Stomach (tissue), 9 donors: Measurements from ENCODE around the gene DNAH10. TPM values are rescaled to one million over a fixed set of nuclear protein-coding genes. Genes with fewer than 3 reads are reported as not detected.
A peak's percentile ranks its signal among the peaks of the same experiment; 100 is the strongest.

Source experiments
- DNase-seq, 2 donors: peaks; one replicate each; pipeline versions ENCODE4 v3.0.0 to v3.0.0-alpha.2; 2013 to 2019
- H3K27ac ChIP-seq, 5 donors: fragments of 200-600 bp in 4 of 5; sonication (generic) in 4 of 5; one replicate each; pipeline ENCODE4 v1.5.1; 2013 to 2019; ENCODE audit warnings: mild to moderate bottlenecking in 1 of 5, moderate library complexity in 1 of 5
- H3K27me3 ChIP-seq, 3 donors: fragments of 200-600 bp; sonication (generic); one replicate each; pipeline ENCODE4 v1.5.1; 2017 to 2019; ENCODE audit warnings: mixed run types in 1 of 3
- H3K36me3 ChIP-seq, 4 donors: fragments of 200-600 bp; sonication (generic); 1 replicate in 3 of 4; 2 replicates in 1 of 4; pipeline ENCODE4 v1.5.1; 2016 to 2019
- H3K4me1 ChIP-seq, 4 donors: fragments of 200-600 bp; sonication (generic); one replicate each; pipeline ENCODE4 v1.5.1; 2016 to 2019
- H3K4me3 ChIP-seq, 4 donors: fragments of 200-600 bp; sonication (generic) in 3 of 4; one replicate each; pipeline ENCODE4 v1.5.1; 2016 to 2019; ENCODE audit warnings: mild to moderate bottlenecking in 1 of 4
- H3K9me3 ChIP-seq, 4 donors: fragments of 200-600 bp; sonication (generic); one replicate each; pipeline ENCODE4 v1.5.1; 2016 to 2019
- EP300 ChIP-seq: sonication (generic); formaldehyde crosslinking; IDR thresholded peaks from one replicate; pipeline ENCODE4 v1.6.1; 2017; ENCODE audit warnings: antibody characterized with exemption
- POLR2A ChIP-seq, 4 donors: fragments of 450-650 bp; IDR thresholded peaks; one replicate each; pipeline ENCODE4 v1.6.1; 2016; ENCODE audit warnings: antibody characterized with exemption in 4 of 4, control low read depth in 2 of 4, mild to moderate bottlenecking in 1 of 4, moderate library complexity in 1 of 4
- POLR2AphosphoS5 ChIP-seq, 3 donors: sonication (generic); formaldehyde crosslinking; IDR thresholded peaks; one replicate each; pipeline ENCODE4 v1.6.1; 2016; ENCODE audit warnings: antibody characterized with exemption in 3 of 3
- WGBS, 5 donors: extraction: QIAGEN DNeasy Blood & Tissue Kit in 3 of 5; methylation state at CpG; one replicate each; pipeline versions ENCODE4 v1.1.5 to v1.1.7; 2013 to 2018; 5-methylcytosine and 5-hydroxymethylcytosine counted together
- intact Hi-C: fragments of 100-400 bp; cut with DNase I; formaldehyde crosslinking; loops from one replicate; pipeline ENCODE4 v1.15.1; 2023; ENCODE audit warnings: low total_unique reads
- polyA plus RNA-seq, 3 donors: library from polyadenylated mRNA; stranded (reverse); fragments of 200-250 nt; gene quantifications; one replicate each; pipeline ENCODE4 v1.2.3, GENCODE V29; 2013
- total RNA-seq, 5 donors: library from RNA; depleted of rRNA; stranded (reverse); fragments of >200 nt; gene quantifications; one replicate each; pipeline versions ENCODE4 v1.1.0 to v1.2.3, GENCODE V29; 2014 to 2016
- TF ChIP-seq, protein P1 (sequence below), 7 experiments: fragments of 450-650 bp in 4 of 7; fragments of 200-600 bp in 3 of 7; sonication (generic) in 3 of 7; IDR thresholded peaks; one replicate each; pipeline ENCODE4 v1.5.1; 2016 to 2019; ENCODE audit warnings: antibody characterized with exemption in 7 of 7, control low read depth in 2 of 7, mild to moderate bottlenecking in 1 of 7
- donor health status: healthy with polysubstance abuse.
- donor health status: Bipolar disorder and iron deficiency.
- donor health status: healthy.

The DNAH10 gene
- total and polyA plus RNA-seq, 8 donors: under 0.01 to 0.92 (median 0.15) TPM; not detected in 3

DNA sequence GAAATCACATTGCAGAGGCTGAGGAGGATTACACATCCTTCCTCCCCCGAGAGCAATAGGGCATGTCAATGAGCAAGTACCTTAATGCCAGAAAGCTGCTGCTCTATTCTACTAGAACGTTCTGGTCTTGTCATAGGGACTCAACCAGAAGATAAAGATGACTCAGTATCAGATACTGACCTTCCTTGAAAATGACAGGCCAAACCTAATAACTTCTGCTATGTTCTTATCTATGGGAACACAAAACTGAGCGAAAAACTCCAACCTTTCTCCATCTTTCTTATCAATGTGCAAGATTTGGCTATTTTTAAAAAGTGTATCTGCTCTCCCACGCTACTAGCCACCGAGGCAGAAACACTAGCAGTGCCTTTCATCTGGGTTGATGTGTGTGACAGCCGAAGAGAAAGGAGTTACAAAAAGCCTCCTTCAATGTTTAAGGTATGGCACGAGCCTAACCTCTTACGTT, 205.1 kb downstream of the DNAH10 start:
- no peaks in the 10 kb centered on the region for H3K27me3 ChIP-seq
- H3K4me1 ChIP-seq: peaks cover 4 to 35% (median 22%) of the 10 kb centered on the region in 4 donors
- intact Hi-C loops: no loop called here
- no peak overlapping the region for H3K4me3 ChIP-seq
- H3K9me3 ChIP-seq: no peaks in the 10 kb centered on the region
- H3K27ac ChIP-seq: no peak overlapping the region
- DNase-seq: no peak
- TF ChIP-seq EP300: no peak
- no peak for TF ChIP-seq POLR2A (IDR thresholded peaks at IDR 0.05)
- TF ChIP-seq POLR2AphosphoS5 (IDR thresholded peaks at IDR 0.05): no peak
- TF ChIP-seq, protein P1, sequence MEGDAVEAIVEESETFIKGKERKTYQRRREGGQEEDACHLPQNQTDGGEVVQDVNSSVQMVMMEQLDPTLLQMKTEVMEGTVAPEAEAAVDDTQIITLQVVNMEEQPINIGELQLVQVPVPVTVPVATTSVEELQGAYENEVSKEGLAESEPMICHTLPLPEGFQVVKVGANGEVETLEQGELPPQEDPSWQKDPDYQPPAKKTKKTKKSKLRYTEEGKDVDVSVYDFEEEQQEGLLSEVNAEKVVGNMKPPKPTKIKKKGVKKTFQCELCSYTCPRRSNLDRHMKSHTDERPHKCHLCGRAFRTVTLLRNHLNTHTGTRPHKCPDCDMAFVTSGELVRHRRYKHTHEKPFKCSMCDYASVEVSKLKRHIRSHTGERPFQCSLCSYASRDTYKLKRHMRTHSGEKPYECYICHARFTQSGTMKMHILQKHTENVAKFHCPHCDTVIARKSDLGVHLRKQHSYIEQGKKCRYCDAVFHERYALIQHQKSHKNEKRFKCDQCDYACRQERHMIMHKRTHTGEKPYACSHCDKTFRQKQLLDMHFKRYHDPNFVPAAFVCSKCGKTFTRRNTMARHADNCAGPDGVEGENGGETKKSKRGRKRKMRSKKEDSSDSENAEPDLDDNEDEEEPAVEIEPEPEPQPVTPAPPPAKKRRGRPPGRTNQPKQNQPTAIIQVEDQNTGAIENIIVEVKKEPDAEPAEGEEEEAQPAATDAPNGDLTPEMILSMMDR (IDR thresholded peaks at IDR 0.05): no peak
- WGBS, 5 donors: 85 to 90% (median 86%) methylated on average over 8 of the region's 8 CpGs
- no peaks in the 10 kb centered on the region for H3K36me3 ChIP-seq

DNA sequence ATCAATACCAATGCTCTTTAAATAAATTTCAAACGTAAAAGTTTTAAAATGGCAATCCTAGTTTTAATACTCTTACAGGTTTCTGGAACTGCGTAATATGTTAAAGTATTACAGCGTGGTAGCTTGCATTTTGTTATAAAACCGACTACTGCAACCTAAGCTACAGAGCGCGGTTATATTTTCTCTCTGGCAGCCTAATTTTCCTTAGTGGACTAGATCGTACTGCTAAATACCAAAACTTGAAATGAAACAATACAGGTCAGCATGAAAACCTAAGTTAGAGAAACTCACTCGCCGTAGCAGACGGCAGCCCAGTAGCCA, 209.3 kb downstream of the DNAH10 start:
- DNase-seq: no peak
- Histone ChIP-seq H3K27me3 (no peaks in the 10 kb centered on the region), H3K27ac (peak overlapping the region; percentile 92 to 97 (median 96)), H3K4me1 (peaks cover 13 to 49% (median 35%) of the 10 kb centered on the region in 4 donors), H3K4me3 (peak overlapping the region; percentile 84 to 99 (median 96)), H3K36me3 (peaks cover 0 to 6% (median 5%) of the 10 kb centered on the region in 4 donors), H3K9me3 (no peaks in the 10 kb centered on the region)
- TF ChIP-seq POLR2A (IDR thresholded peaks at IDR 0.05) (no peak), EP300 (no peak), POLR2AphosphoS5 (IDR thresholded peaks at IDR 0.05) (peak in 1 of 3 donors; percentile 40)
- TF ChIP-seq, protein P1 (IDR thresholded peaks at IDR 0.05): no peak
- WGBS, 5 donors: 15 to 19% (median 17%) methylated on average over 10 of the region's 10 CpGs
- intact Hi-C loops: no loop called here

DNA sequence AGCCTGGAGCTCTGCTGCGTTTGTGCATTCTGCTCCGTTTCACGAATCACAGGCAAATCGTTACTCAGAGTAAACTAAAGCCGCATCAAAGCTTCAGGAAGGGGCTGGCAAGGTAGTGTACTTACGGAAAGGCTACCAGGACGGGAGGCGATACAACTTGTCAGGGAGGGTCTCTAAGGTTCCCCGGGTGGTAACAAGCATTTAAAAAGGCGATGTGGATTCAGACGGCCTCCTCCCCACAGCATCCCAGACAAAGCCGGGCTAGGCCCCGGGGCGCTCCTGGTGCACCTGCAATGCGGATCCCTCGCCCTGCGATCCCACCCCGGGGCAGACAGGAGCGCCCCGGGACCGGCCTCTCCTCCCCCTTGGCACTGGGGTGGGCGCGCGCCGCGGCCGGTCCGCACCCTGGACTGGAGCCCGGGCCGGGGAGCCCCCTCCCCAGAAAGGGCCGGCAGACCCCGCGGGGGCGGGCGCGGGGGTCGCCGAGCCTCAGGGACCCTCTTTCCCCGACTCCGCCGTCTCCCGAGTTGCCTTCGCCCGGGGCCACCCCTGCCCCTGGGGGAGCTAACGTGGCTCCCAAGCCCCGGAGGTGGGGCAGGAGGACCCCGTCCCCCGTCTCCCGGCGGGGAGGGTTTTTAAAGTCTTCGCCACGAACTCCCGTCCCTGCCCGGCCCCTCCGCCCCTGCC, 209.8 kb downstream of the DNAH10 start:
- DNase-seq: peak; percentile 38 to 71
- TF ChIP-seq POLR2AphosphoS5 (IDR thresholded peaks at IDR 0.05) (peak in 1 of 3 donors; percentile 19), EP300 (no peak)
- peaks cover 13 to 49% (median 35%) of the 10 kb centered on the region in 4 donors for H3K4me1 ChIP-seq
- no peaks in the 10 kb centered on the region for H3K27me3 ChIP-seq
- intact Hi-C loops: no loop called here
- WGBS, 5 donors: 0 to 1% (median 0%) methylated on average over 13 to 55 of the region's 55 CpGs
- no peaks in the 10 kb centered on the region for H3K9me3 ChIP-seq
- H3K36me3 ChIP-seq: peaks cover 0 to 10% (median 7%) of the 10 kb centered on the region in 4 donors
- peak overlapping the region; percentile 84 to 99 (median 96) for H3K4me3 ChIP-seq
- H3K27ac ChIP-seq: peak overlapping the region; percentile 92 to 97 (median 96)

DNA sequence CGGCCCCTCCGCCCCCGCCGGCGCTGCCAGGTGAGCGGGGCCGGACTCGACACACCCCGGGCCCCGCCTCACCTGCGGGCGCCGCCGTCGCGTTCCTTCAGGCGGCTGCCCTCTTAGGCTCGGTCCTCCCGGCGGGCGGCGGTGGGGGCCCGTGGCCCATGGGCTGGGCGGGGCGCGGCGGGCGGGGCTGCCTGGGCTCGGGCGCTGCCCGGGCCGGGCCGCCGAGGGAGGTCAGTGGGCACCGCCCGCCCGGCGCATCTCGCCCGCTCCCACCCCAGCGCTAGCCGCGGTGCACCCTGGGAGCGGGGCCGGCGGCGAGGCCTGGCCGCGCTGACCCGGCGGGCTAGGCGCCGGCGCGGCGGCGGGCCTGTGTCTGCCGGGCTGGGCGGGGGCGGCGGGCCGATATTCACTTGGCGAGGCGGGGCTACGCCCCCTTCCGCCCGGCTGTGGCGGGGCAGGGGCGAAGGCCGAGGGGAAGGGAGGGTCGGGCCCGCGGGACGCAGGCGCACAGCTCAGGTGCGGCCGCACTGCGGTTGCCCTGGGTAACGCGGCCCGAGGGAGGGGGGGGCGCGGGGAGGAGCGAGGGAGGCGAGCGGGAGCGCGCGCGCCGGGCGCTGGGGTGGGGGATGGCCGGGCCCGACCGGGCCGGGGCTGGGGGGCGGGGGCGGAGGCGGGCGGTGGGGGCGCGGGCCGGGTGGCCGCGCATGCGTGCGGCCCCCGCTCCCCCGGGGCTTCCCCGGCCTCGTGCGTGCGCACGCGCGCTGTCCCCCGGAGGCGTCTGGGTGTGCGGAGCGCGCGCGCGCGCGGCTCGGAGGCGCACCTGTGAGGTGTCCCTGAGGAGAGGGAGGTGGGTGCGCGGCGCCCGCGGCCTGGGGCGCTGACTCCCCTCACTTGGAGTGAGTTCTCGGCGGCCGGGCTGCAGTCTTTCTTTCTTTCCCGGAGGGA, 210.6 kb downstream of the DNAH10 start, which contains the start of the genes CCDC92 and ZNF664:
Gene CCDC92, minus strand, starts transcription at position 375 of the 945 bp plus-strand sequence. CDS start 28,526 bp downstream, outside the sequence.
Gene ZNF664, plus strand, starts transcription at position 759 of the 945 bp plus-strand sequence. CDS start 38,930 bp downstream, outside the sequence.
- peak; percentile 95 to 98 for DNase-seq
- Histone ChIP-seq H3K4me3 (peak within 1 kb of the TSS; percentile 84 to 99 (median 96)), H3K36me3 (peaks cover 0 to 18% (median 9%) of the 10 kb centered on the region in 4 donors), H3K4me1 (peaks cover 13 to 49% (median 35%) of the 10 kb centered on the region in 4 donors), H3K27ac (peak within 1 kb of the TSS; percentile 92 to 97 (median 96)), H3K9me3 (no peaks in the 10 kb centered on the region), H3K27me3 (no peaks in the 10 kb centered on the region)
- intact Hi-C loops: no loop called here
- 0 to 33% (median 1%) methylated on average over 29 to 120 of the region's 138 CpGs for WGBS, 5 donors
- TF ChIP-seq POLR2A (IDR thresholded peaks at IDR 0.05): peak in 1 of 4 donors; percentile 26
- TF ChIP-seq, protein P1 (IDR thresholded peaks at IDR 0.05): peak in 3 of 7 experiments; percentile 9 to 37 (median 10)
- TF ChIP-seq EP300: no peak
- TF ChIP-seq POLR2AphosphoS5 (IDR thresholded peaks at IDR 0.05): peak in 2 of 3 donors; percentile 70 to 72
